ENCODE data around the gene ACKR3. TPM values are rescaled to one million over a fixed set of nuclear protein-coding genes. Genes with fewer than 3 reads are reported as not detected.

The ACKR3 gene
- total RNA-seq, 1 donor from 2014 or later = 1.2 TPM

DNA sequence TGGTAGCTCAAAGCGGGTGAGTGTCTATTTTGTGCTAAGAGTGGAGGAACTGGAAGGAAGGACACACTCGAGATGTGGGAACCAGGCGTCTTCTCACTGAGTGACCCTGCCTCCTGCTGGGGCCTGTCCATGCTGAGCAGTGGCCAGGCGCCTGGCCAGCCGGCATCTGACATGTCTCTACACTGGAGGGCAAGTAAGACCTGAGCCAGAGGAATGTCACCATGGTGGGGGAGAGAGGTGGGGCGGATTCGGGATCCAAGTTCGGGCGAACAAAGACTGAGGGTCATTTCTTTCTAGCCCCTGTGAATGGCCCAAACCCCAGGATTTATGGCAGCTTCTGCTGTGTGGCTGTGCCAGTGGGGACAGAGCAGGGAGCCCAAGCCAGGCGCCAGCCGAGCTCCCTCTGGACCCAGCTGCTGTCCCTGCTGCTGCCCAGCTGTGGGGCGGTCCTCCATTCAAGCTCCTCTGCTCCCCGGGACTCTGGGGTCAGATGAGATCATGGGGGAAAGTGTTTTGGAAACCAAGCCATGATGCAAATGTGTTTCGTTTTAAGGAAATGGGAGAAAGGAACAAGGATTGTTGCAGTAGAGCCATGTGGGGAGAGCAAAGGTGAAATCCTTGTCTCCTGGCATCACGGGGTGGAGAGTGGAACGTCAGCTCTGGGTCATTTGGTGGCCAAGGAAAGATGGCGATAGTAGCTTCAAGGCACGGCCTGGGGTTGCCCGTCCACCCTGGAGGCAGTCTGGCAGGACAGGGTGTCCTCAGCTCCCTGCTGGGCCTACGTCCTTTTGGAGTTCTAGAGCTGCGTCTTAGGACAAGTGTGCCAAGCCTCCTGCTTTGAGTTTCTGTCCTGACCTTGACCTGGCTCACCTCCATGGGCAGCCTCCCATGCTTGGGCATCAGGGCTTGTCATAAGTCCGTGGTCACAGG is 8.1 kb downstream of the ACKR3 start:
- peaks cover 25% of the 10 kb centered on the region for H3K4me1 Mint-ChIP-seq (ENCODE audit: low read depth, unreplicated experiment)
- no peaks in the 10 kb centered on the region for H3K27me3 Mint-ChIP-seq (ENCODE audit: unreplicated experiment)
- no peak overlapping the region for H3K4me3 Mint-ChIP-seq (ENCODE audit: unreplicated experiment)
- H3K36me3 Mint-ChIP-seq (ENCODE audit: unreplicated experiment) = peaks cover 17% of the 10 kb centered on the region
- no peak overlapping the region for H3K27ac Mint-ChIP-seq (ENCODE audit: unreplicated experiment)
- TF ChIP-seq, protein P1, sequence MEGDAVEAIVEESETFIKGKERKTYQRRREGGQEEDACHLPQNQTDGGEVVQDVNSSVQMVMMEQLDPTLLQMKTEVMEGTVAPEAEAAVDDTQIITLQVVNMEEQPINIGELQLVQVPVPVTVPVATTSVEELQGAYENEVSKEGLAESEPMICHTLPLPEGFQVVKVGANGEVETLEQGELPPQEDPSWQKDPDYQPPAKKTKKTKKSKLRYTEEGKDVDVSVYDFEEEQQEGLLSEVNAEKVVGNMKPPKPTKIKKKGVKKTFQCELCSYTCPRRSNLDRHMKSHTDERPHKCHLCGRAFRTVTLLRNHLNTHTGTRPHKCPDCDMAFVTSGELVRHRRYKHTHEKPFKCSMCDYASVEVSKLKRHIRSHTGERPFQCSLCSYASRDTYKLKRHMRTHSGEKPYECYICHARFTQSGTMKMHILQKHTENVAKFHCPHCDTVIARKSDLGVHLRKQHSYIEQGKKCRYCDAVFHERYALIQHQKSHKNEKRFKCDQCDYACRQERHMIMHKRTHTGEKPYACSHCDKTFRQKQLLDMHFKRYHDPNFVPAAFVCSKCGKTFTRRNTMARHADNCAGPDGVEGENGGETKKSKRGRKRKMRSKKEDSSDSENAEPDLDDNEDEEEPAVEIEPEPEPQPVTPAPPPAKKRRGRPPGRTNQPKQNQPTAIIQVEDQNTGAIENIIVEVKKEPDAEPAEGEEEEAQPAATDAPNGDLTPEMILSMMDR (IDR thresholded peaks at IDR 0.05; ENCODE audit: partially characterized antibody, unreplicated experiment) = no peak
- peaks cover 3% of the 10 kb centered on the region for H3K9me3 Mint-ChIP-seq (ENCODE audit: unreplicated experiment)
- no peak for DNase-seq

DNA sequence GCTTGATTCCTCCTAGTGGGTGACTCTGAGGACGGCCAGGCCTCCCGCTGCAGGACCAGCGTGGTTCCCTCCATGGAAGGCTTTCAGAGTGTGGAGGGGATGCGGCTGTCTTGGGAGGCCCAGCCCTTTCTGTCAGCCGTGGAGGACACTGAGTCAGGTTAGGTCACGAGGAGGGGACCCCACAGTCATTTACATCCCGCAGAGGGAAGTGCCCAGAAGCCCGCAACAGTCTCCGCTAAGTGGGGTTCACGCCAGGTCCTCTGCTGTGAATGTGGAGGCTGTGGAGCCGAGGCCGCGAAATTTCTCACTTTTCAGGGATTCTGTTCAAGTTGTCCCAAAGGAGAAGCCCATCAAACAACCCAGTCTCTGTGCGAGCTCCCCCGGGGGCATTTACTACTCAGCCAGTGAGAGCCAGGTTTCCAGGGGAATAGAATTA is 8.8 kb downstream of the ACKR3 start:
- H3K9me3 Mint-ChIP-seq (ENCODE audit: unreplicated experiment) = peaks cover 1% of the 10 kb centered on the region
- TF ChIP-seq, protein P1 (IDR thresholded peaks at IDR 0.05; ENCODE audit: partially characterized antibody, unreplicated experiment) = no peak
- peaks cover 17% of the 10 kb centered on the region for H3K36me3 Mint-ChIP-seq (ENCODE audit: unreplicated experiment)
- no peak overlapping the region for H3K27ac Mint-ChIP-seq (ENCODE audit: unreplicated experiment)
- H3K27me3 Mint-ChIP-seq (ENCODE audit: unreplicated experiment) = no peaks in the 10 kb centered on the region
- peaks cover 22% of the 10 kb centered on the region for H3K4me1 Mint-ChIP-seq (ENCODE audit: low read depth, unreplicated experiment)
- DNase-seq = no peak
- H3K4me3 Mint-ChIP-seq (ENCODE audit: unreplicated experiment) = no peak overlapping the region

DNA sequence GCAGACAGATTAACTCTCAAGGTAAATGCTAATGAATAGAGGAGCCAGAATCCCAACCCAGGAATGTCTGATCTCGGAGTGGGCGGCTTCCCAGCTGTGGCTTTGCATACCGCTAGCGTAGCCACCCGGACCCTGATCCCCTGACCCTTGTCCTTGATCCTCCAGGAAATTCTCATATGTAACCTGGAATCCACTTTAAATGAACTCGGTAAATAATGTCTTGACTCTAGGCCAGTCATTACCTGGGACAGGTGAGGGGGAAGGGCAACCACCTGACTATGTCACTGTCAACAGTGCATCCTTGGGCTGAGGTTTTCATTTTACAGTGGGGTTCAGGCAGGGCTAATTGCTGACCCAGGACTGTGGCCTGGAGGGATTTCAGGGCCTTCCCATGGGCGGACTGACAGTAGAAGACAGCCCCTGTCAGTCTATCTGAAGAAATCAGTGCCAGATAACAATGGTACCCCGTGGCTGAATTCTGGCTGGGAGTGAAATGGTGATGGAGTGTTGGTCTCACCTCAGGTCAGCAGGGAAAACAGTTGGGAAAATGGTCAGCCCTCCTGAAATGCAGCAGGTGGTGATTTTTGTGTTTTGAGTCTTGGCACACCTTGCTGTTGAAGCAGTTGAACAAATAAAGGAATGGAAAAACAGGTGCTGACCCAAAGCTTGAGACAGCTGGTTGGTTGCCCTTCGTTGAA is 9.6 kb downstream of the ACKR3 start:
- TF ChIP-seq, protein P1 (IDR thresholded peaks at IDR 0.05; ENCODE audit: partially characterized antibody, unreplicated experiment) = no peak
- Mint-ChIP-seq H3K36me3 (ENCODE audit: unreplicated experiment) (peaks cover 17% of the 10 kb centered on the region), H3K4me3 (ENCODE audit: unreplicated experiment) (no peak overlapping the region), H3K4me1 (ENCODE audit: low read depth, unreplicated experiment) (peaks cover 22% of the 10 kb centered on the region), H3K27ac (ENCODE audit: unreplicated experiment) (no peak overlapping the region), H3K27me3 (ENCODE audit: unreplicated experiment) (no peaks in the 10 kb centered on the region), H3K9me3 (ENCODE audit: unreplicated experiment) (no peaks in the 10 kb centered on the region)
- no peak for DNase-seq

DNA sequence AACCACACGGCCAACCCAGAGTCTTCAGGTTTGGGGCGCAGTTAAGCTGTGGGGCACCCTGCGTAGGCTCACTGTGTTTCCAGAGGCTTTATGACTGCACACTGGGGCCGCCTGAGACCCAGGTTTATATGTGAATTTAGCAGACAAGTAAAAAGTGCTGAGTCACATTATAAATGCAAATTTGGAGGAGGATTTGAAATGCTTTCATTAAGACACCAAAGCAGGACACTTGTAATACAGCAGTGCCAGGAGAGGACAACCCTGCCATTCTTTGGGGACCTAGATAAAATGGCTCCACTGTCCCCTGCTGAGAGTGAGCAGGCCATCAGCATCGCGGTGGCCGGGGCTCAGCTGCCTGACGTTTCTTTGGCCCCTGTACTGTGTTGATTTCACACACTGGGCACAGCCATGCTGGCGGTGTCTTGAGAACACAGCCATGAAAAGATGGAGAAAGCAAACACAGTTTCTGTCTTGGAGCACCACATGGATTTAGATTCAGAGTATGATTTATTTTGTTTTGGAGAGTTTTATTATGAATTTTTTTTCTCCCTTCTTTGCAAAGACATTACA is 10.2 kb downstream of the ACKR3 start:
- no peaks in the 10 kb centered on the region for H3K9me3 Mint-ChIP-seq (ENCODE audit: unreplicated experiment)
- no peaks in the 10 kb centered on the region for H3K27me3 Mint-ChIP-seq (ENCODE audit: unreplicated experiment)
- H3K27ac Mint-ChIP-seq (ENCODE audit: unreplicated experiment) = no peak overlapping the region
- H3K4me3 Mint-ChIP-seq (ENCODE audit: unreplicated experiment) = no peak overlapping the region
- TF ChIP-seq, protein P1 (IDR thresholded peaks at IDR 0.05; ENCODE audit: partially characterized antibody, unreplicated experiment) = no peak
- DNase-seq = no peak
- H3K4me1 Mint-ChIP-seq (ENCODE audit: low read depth, unreplicated experiment) = peaks cover 21% of the 10 kb centered on the region
- H3K36me3 Mint-ChIP-seq (ENCODE audit: unreplicated experiment) = peaks cover 17% of the 10 kb centered on the region

All from glutamatergic neuron (in vitro differentiated cells).